Measurements from ENCODE around the gene RERE.

DNA sequence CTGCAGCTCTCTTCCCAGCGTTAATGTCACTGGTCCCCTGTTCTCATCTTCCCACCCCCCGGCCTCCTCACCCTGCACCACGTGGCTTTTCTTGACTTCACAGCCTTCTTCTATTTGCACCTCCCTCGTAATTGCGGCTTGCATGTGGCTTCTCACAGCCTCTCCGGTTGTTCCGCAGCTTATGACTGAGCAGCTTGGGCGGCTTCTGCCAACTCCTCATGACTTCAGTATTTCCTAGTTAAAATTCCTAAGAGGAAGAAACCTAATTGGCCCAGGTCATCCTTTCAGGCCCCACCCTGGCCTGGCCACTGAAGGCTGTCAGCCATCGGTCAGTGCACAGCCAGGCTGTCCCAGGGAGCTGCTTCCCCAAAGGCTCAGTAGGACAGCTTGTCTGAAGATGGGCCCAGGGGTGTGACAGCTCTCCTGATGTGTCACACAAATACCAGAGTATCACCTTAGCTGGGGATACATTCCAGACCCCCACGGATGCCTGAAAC, 8.6 kb upstream of the RERE start:
- TF ChIP-seq CTCF (IDR thresholded peaks at IDR 0.05; ENCODE audit: insufficient read depth, low read length, poor library complexity, severe bottlenecking) (no peak), EZH2phosphoT487 (conservative IDR thresholded peaks at IDR 0.05; ENCODE audit: low read length) (no peak)

All from SU-DHL-6 (cell line).